Vagina (tissue), 2 donors: ENCODE data around the gene BRCA1. TPM values are rescaled to one million over a fixed set of nuclear protein-coding genes. Genes with fewer than 3 reads are reported as not detected.

Experiments used
- DNase-seq, 2 donors: peaks; one replicate each; pipeline ENCODE4 v3.0.0-alpha.2; 2017; ENCODE audit errors: extremely low spot score in 2 of 2
- H3K27ac ChIP-seq: fragments of 200-600 bp; sonication (generic); one replicate; pipeline ENCODE4 v1.5.1; 2019
- H3K27me3 ChIP-seq: fragments of 200-600 bp; sonication (generic); one replicate; pipeline ENCODE4 v1.5.1; 2019
- H3K36me3 ChIP-seq, 2 donors: fragments of 200-600 bp; sonication (generic); one replicate each; pipeline ENCODE4 v1.5.1; 2017 to 2019
- H3K4me1 ChIP-seq: fragments of 200-600 bp; sonication (generic); one replicate; pipeline ENCODE4 v1.5.1; 2019
- H3K4me3 ChIP-seq, 2 donors: fragments of 200-600 bp; sonication (generic); 1 replicate in 1 of 2; 2 replicates in 1 of 2; pipeline ENCODE4 v1.5.1; 2016 to 2019
- H3K9me3 ChIP-seq: fragments of 200-600 bp; sonication (generic); one replicate; pipeline ENCODE4 v1.5.1; 2019
- CTCF ChIP-seq, 3 experiments: fragments of 450-650 bp in 2 of 3; fragments of 200-600 bp in 1 of 3; sonication (generic) in 1 of 3; IDR thresholded peaks; one replicate each; pipeline ENCODE4 v1.5.1; 2017 to 2019; ENCODE audit warnings: antibody characterized with exemption in 3 of 3, mild to moderate bottlenecking in 2 of 3, moderate library complexity in 2 of 3
- POLR2A ChIP-seq, 2 donors: fragments of 450-650 bp; IDR thresholded peaks; one replicate each; pipeline ENCODE4 v1.6.1; 2017; ENCODE audit warnings: antibody characterized with exemption in 2 of 2, mild to moderate bottlenecking in 2 of 2, moderate library complexity in 2 of 2
- POLR2AphosphoS5 ChIP-seq, 2 donors: sonication (generic); formaldehyde crosslinking; IDR thresholded peaks; one replicate each; pipeline ENCODE4 v1.9.0; 2017; ENCODE audit warnings: antibody characterized with exemption in 2 of 2, mild to moderate bottlenecking in 2 of 2, low read depth in 1 of 2; ENCODE audit not compliant: insufficient read depth in 1 of 2
- intact Hi-C: fragments of 100-400 bp; cut with DNase I; formaldehyde crosslinking; loops from one replicate; pipeline ENCODE4 v1.15.1; 2023
- total RNA-seq: library from RNA; depleted of rRNA; stranded (reverse); fragments of >200 nt; gene quantifications from one replicate; pipeline ENCODE4 v1.2.3, GENCODE V29; 2016

Gene BRCA1
- total RNA-seq, 1 donor from 2014 or later: 6.6 TPM

DNA sequence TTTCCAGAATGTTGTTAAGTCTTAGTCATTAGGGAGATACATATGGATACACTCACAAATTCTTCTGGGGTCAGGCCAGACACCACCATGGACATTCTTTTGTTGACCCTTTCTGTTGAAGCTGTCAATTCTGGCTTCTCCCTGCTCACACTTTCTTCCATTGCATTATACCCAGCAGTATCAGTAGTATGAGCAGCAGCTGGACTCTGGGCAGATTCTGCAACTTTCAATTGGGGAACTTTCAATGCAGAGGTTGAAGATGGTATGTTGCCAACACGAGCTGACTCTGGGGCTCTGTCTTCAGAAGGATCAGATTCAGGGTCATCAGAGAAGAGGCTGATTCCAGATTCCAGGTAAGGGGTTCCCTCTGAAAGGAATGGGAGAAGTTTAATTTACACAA lies 54.3 kb downstream of the BRCA1 start:
- no peaks in the 10 kb centered on the region for H3K4me1 ChIP-seq
- H3K27ac ChIP-seq: no peak overlapping the region
- H3K9me3 ChIP-seq: no peaks in the 10 kb centered on the region
- intact Hi-C loops: no loop called here
- TF ChIP-seq POLR2A (IDR thresholded peaks at IDR 0.05) (no peak), POLR2AphosphoS5 (IDR thresholded peaks at IDR 0.05; ENCODE audit: insufficient read depth in 1 of 2, low read depth in 1 of 2) (no peak), CTCF (IDR thresholded peaks at IDR 0.05) (no peak)
- DNase-seq: no peak
- no peak overlapping the region for H3K4me3 ChIP-seq
- H3K36me3 ChIP-seq: no peaks in the 10 kb centered on the region
- no peaks in the 10 kb centered on the region for H3K27me3 ChIP-seq

GRCh38 chr17:43070257-43070656 lies 54.9 kb downstream of the BRCA1 start:
- no peaks in the 10 kb centered on the region for H3K4me1 ChIP-seq
- no peaks in the 10 kb centered on the region for H3K27me3 ChIP-seq
- no peaks in the 10 kb centered on the region for H3K36me3 ChIP-seq
- H3K27ac ChIP-seq: no peak overlapping the region
- no peak for TF ChIP-seq POLR2AphosphoS5 (IDR thresholded peaks at IDR 0.05; ENCODE audit: insufficient read depth in 1 of 2, low read depth in 1 of 2)
- no peak for TF ChIP-seq POLR2A (IDR thresholded peaks at IDR 0.05)
- TF ChIP-seq CTCF (IDR thresholded peaks at IDR 0.05): no peak
- intact Hi-C loops: no loop called here
- H3K9me3 ChIP-seq: no peaks in the 10 kb centered on the region
- no peak overlapping the region for H3K4me3 ChIP-seq
- DNase-seq: no peak

- Histone ChIP-seq H3K27me3 (no peaks in the 10 kb centered on the region), H3K9me3 (no peaks in the 10 kb centered on the region), H3K27ac (no peak overlapping the region), H3K36me3 (no peaks in the 10 kb centered on the region), H3K4me1 (no peaks in the 10 kb centered on the region), H3K4me3 (no peak overlapping the region)
- no peak for TF ChIP-seq POLR2AphosphoS5 (IDR thresholded peaks at IDR 0.05; ENCODE audit: insufficient read depth in 1 of 2, low read depth in 1 of 2)
- TF ChIP-seq CTCF (IDR thresholded peaks at IDR 0.05): no peak
- no peak for TF ChIP-seq POLR2A (IDR thresholded peaks at IDR 0.05)
- no peak for DNase-seq
- intact Hi-C loops: no loop called here
Measured at GRCh38 chr17:43069368-43069898, 55.7 kb downstream of the BRCA1 start.

DNA sequence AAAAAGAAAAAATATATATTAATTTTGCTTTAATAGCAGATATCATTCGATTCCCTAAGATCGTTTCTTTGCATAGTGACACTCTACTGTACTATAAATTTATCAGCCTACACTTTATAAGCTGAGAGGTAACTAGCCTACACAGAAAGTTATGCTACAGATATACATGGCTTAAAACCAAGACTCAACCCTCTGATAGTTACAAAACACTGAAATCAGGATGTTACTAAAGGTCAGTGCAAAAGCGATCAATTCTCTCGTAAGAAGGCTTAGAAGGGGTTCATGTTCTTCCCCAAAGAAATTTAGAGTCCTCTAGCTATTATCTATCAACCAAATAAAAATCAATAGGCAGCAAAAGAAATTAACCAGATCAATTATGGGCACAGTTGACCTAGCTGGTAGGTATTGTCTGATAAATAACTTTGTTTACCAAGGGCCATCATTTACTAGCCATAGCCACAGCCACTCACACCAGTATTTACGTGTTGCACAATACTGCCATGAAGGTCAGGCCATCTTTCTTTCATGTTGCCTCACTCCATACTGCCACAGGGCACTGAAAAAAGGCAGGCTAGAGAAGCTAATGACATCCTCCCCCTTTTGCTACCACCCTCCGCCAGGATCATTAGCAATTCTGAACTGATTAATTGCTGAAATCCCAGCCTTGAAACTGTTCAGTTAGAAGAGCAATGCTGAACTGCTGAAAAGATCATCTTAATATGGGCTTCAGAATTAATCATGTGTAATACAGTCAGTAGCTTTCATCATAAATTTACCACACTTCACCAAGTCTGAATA lies 56.4 kb downstream of the BRCA1 start:
- H3K27me3 ChIP-seq: no peaks in the 10 kb centered on the region
- H3K4me1 ChIP-seq: no peaks in the 10 kb centered on the region
- H3K4me3 ChIP-seq: no peak overlapping the region
- no peaks in the 10 kb centered on the region for H3K9me3 ChIP-seq
- TF ChIP-seq POLR2AphosphoS5 (IDR thresholded peaks at IDR 0.05; ENCODE audit: insufficient read depth in 1 of 2, low read depth in 1 of 2): no peak
- no peak for TF ChIP-seq CTCF (IDR thresholded peaks at IDR 0.05)
- no peak for TF ChIP-seq POLR2A (IDR thresholded peaks at IDR 0.05)
- intact Hi-C loops: no loop called here
- DNase-seq: no peak
- no peak overlapping the region for H3K27ac ChIP-seq
- no peaks in the 10 kb centered on the region for H3K36me3 ChIP-seq

- intact Hi-C loops: no loop called here
- Histone ChIP-seq H3K4me1 (no peaks in the 10 kb centered on the region), H3K27ac (no peak overlapping the region), H3K9me3 (no peaks in the 10 kb centered on the region), H3K36me3 (no peaks in the 10 kb centered on the region), H3K4me3 (no peak overlapping the region), H3K27me3 (no peaks in the 10 kb centered on the region)
- no peak for TF ChIP-seq POLR2A (IDR thresholded peaks at IDR 0.05)
- no peak for TF ChIP-seq CTCF (IDR thresholded peaks at IDR 0.05)
- no peak for TF ChIP-seq POLR2AphosphoS5 (IDR thresholded peaks at IDR 0.05; ENCODE audit: insufficient read depth in 1 of 2, low read depth in 1 of 2)
- no peak for DNase-seq
Measured at GRCh38 chr17:43062984-43063638, 62.1 kb downstream of the BRCA1 start.
